SJCRH30 (cell line): Measurements from ENCODE around the gene CAPN10. TPM values are rescaled to one million over a fixed set of nuclear protein-coding genes. Genes with fewer than 3 reads are reported as not detected.
A peak's percentile ranks its signal among the peaks of the same experiment; 100 is the strongest.

Source experiments
- DNase-seq, 2 experiments: peaks; one replicate each; pipeline ENCODE4 v3.0.0-alpha.2; 2015 to 2020
- H3K27ac ChIP-seq: fragments of 250-450 bp; sonication (Bioruptor Pico); 2 replicates; pipeline ENCODE4 v1.5.1; 2020; ENCODE audit warnings: mild to moderate bottlenecking, moderate library complexity
- H3K27me3 ChIP-seq: fragments of 250-450 bp; sonication (Bioruptor Pico); 2 replicates; pipeline ENCODE4 v1.5.1; 2020; ENCODE audit warnings: mild to moderate bottlenecking, moderate library complexity
- H3K36me3 ChIP-seq: fragments of 250-450 bp; sonication (Bioruptor Pico); 2 replicates; pipeline ENCODE4 v1.5.1; 2020; ENCODE audit warnings: mild to moderate bottlenecking, moderate library complexity
- H3K4me1 ChIP-seq: fragments of 250-450 bp; sonication (Bioruptor Pico); 2 replicates; pipeline ENCODE4 v1.5.1; 2020; ENCODE audit warnings: mild to moderate bottlenecking, moderate library complexity
- H3K4me3 ChIP-seq: fragments of 250-450 bp; sonication (Bioruptor Pico); 2 replicates; pipeline ENCODE4 v1.5.1; 2020; ENCODE audit warnings: mild to moderate bottlenecking, moderate library complexity
- H3K9me3 ChIP-seq: fragments of 250-450 bp; sonication (Bioruptor Pico); replicated peaks from 2 replicates; pipeline ENCODE4 v1.5.1; 2020; ENCODE audit warnings: mild to moderate bottlenecking, moderate library complexity
- total RNA-seq: library from RNA; depleted of rRNA; stranded (reverse); fragments of >200 nt; shearing (Covaris generic); gene quantifications from 2 replicates; pipeline ENCODE4 v1.2.3, GENCODE V29; 2014

CAPN10 gene
- total RNA-seq, 1 experiment from 2014 or later, result 27.4 TPM

DNA sequence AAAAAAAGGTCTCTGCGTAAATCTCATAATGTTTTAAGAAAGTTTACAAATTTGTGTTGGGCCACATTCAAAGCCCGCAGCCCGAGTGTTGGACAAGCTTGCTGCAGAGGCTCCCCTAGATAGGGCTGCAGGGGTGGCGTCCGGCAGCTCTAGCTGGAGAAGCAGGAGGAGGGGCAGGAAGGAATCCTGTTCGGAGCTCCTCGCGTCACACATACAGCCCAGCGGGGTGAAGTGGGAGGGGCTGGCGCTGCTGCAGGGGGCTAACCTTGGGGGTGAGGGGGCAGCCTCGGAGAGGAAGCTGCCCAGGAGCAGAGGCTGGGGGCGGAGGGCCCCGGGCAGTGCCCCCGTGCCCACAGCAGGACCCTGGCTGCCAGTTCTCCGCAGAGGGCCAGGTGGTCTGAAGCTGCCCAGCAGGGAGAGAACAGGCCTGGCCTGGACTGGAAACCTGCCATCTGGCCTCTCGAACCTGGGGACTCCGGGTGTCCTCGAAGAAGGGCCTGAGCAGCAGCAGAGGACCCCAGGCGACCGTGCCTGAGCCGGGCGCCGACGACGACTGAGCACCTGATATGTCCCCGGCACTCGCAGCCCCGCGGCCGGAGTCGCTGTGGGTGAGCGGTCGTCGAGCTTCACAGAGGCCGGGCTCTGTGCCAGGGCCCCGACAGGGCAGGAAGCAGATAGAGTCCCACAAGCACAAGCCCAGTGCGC is 36.1 kb downstream of the CAPN10 start:
- Histone ChIP-seq H3K9me3 (no peaks in the 10 kb centered on the region; the same call in 1 of the 2 replicates), H3K27me3 (peaks cover 16% of the 10 kb centered on the region; the same call in 1 of the 2 replicates), H3K4me3 (no peak overlapping the region), H3K4me1 (no peaks in the 10 kb centered on the region), H3K27ac (no peak overlapping the region), H3K36me3 (no peaks in the 10 kb centered on the region)
- peak; percentile 47 to 54 for DNase-seq

DNA sequence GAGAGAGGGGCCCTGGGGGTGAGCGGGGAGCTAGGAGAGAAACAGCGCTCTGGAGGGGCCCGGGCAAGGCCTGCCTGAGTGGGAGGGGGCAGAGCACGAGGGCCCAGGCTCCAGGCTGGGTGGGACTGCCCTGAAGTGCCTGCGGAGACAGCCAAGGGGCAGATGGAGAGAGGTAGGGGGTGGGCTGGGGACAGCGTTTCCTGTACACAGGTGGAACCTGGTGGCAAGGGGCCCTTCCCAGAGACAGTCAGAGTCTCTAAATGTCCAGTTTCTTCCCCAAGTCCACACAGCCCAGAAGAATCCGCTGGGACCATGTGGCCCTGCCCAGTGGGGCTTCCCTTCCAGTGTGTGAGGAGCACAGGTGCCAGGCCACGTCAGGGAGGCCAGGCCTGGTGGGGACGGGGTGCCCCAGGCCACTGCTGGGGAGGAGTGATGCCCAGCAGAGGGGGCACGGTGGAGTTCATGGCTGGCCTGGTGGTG is 37.0 kb downstream of the CAPN10 start:
- no peak overlapping the region for H3K4me3 ChIP-seq
- no peak for DNase-seq
- H3K9me3 ChIP-seq, result no peaks in the 10 kb centered on the region
- no peaks in the 10 kb centered on the region for H3K4me1 ChIP-seq
- H3K27me3 ChIP-seq, result peaks cover 16% of the 10 kb centered on the region; the same call in 1 of the 2 replicates
- H3K27ac ChIP-seq, result no peak overlapping the region
- H3K36me3 ChIP-seq, result no peaks in the 10 kb centered on the region

DNA sequence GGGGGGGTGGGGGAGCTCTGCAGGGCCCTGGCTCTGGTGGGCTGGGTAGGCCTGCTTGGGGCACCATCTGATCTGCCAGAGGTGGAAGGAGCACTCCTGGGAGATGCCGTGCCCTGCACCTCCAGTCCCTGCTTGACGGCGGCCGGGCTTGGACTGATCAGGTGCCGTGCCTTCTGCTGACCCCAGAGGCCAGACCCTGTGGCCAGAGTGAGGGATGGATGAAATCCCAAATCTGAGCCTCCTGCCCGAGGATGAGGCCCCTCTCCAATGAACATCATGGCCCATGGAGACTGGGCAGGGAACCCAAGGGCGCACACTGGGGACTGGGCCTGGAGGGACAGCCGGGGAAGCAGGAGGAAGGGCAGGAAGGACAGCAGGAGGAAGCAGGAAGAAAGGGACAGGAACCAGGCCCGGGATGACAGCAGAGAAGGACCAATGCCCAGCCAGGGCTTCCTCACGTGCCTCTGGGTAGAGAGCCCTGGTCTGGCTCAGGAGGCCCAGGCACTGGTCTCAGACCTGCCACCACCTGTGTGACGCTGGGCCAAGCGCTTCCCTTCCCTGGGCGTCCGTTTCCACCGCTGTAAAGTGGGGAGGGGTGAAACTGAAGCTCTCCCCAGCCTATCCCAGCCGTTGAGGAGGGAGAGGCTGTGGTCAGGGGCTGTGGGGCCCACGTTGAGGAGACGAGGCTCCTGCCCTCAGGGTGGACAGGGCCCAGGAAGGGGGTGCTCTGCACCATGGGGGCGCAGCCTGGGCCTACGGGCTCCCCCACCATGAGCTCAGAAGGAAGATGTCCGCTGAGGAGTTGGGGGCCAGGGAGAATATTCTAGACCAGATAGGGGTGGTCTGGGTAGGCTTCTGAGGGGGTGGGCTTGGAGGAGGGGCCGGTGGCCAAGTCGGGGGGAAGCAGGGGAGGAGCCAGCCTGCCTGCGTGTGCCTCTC is 37.7 kb downstream of the CAPN10 start:
- H3K9me3 ChIP-seq, result no peaks in the 10 kb centered on the region
- DNase-seq, result no peak
- no peak overlapping the region for H3K4me3 ChIP-seq
- no peaks in the 10 kb centered on the region for H3K36me3 ChIP-seq
- H3K4me1 ChIP-seq, result no peaks in the 10 kb centered on the region
- H3K27ac ChIP-seq, result no peak overlapping the region
- peaks cover 16% of the 10 kb centered on the region; the same call in 1 of the 2 replicates for H3K27me3 ChIP-seq

DNA sequence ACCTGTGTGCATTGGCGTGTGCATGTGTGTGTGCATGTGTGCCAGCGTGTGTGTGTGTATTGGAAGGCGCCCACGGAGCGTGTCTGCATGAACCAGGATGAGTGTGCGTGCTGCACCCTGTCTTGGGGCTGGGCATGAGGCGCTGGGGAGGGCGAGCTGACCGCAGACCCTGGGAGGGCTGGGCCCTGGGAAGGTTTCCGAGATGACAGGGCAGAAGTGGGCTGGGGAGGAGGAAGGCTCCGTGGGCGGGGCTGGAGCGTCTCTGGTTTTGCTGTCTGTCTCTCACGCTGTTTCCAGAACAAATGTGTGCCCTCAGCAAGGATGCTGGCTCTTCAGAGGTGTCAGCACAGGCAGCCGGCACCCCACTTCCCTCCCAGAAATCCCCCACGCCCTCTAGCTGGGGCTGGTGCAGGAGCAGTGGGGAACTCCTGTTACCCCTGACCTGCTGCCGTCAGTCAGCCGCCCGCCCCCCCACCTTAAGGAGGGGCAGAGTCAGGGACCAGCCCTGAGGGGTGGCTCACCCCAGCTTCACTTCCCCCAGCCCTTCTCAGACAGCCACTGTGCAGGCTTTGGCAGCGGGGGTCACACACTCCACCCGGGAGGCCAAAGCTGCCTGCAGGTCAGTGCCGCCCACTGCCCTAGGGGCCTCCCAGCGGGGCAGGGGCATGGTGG is 38.6 kb downstream of the CAPN10 start, which contains the start of gene GPR35:
Gene GPR35 (plus strand): TSS at position 531 of the 672 bp plus-strand sequence. CDS start 4,473 bp downstream, outside the sequence.
- Histone ChIP-seq H3K4me1 (no peaks in the 10 kb centered on the region), H3K9me3 (no peaks in the 10 kb centered on the region), H3K36me3 (no peaks in the 10 kb centered on the region), H3K4me3 (no peak within 1 kb of the TSS), H3K27ac (no peak within 1 kb of the TSS), H3K27me3 (peaks cover 16% of the 10 kb centered on the region; the same call in 1 of the 2 replicates)
- peak in 1 of 2 experiments; percentile 19 for DNase-seq

DNA sequence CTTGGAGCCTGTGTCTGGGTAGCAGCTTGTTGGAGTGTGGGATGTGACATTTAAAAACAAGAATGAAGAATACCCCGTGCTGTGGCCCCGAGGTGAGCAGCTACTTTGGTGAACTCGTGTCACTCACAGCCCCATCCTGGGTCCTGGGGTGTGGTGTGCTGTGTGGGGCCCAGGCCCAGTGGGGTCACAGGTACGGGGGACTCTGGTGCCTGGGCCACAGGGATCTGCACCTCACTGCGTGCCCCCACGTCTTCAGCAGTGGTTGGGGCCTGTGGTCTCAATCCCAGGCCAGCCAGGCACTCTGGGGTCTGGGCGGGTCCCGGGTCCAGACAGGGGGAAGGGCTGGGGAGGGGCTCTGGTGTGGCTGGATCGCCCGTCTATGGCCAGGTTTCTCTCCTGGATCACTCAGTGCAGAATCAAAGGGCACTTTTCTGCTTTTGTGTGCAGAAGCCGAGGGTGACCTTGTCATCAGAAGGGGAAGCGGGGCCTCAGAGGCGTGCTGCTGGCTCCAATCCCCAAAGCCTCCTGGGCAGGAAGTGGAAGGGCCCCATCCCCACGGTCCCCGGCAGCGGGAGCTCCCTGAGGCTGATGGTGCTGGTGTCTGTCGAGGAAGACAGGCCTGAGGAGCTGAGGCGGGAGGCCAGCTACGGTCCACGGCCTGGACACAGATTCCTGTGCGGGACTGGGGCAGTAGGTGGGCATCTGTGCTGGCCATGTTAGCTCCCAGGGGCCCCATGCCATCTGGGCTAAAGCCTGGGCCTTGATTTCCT is 40.2 kb downstream of the CAPN10 start:
- Histone ChIP-seq H3K36me3 (no peaks in the 10 kb centered on the region), H3K9me3 (no peaks in the 10 kb centered on the region), H3K27me3 (peaks cover 12% of the 10 kb centered on the region; the same call in 1 of the 2 replicates), H3K27ac (no peak overlapping the region), H3K4me1 (no peaks in the 10 kb centered on the region), H3K4me3 (no peak overlapping the region)
- DNase-seq, result peak; percentile 26 to 49

DNA sequence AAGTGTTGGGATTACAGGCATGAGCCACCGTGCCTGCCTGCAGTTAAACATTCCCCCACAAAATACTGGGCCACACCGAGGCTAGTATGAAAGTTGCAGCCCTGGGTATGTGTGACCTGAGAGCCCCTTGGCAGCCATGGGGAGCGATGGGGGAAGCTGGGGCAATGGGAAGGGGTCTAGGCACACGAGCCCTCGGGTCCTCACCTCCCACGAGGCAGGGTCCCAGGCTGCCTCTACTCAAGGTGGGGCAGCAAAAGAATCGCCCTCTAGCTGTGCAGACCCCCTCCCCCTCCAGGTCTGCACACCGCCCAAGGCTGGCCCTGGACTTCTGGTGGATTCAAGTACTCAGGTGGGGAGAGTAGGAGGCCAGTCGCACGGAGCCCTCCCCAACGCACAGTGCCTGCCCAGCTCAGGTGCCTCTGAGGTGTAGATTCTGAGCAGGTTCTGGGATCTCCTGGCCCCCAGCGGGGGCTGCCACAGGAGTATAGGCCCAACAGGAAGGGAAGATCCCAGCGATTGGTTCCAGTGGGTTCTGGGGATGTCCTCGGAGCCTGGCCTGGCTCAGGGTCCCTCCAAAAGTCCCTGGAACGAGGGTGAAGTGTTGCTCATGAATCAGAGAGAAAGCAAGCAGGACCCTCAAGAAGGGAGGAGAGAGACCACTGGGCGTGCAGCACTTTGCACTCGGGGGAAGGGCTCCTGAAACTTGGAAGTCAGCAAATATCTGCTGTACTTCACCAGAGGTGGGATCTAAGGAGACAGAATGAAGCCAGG is 41.4 kb downstream of the CAPN10 start:
- H3K4me3 ChIP-seq, result no peak overlapping the region
- peaks cover under 1% of the 10 kb centered on the region for H3K9me3 ChIP-seq
- DNase-seq, result no peak
- no peaks in the 10 kb centered on the region for H3K4me1 ChIP-seq
- H3K36me3 ChIP-seq, result no peaks in the 10 kb centered on the region
- H3K27ac ChIP-seq, result no peak overlapping the region
- H3K27me3 ChIP-seq, result no peaks in the 10 kb centered on the region; the same call in 1 of the 2 replicates

DNA sequence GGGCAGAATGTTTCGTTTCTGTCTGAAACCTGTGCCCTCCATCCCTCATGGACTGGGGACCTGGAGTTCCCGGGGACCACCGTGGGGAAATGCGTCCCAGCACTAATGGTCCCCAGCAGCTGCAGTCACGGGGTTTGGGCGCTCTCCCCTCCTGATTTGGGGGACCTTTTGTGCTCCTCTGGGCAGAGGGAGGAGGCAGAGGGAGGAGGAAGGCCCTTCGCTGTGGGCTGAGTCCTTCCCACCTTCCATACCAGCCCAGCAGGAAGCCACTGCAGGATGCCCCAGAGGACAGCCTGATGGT is 41.9 kb downstream of the CAPN10 start:
- no peak for DNase-seq
- Histone ChIP-seq H3K9me3 (peaks cover 6% of the 10 kb centered on the region), H3K27ac (no peak overlapping the region), H3K36me3 (no peaks in the 10 kb centered on the region), H3K4me1 (no peaks in the 10 kb centered on the region), H3K4me3 (no peak overlapping the region), H3K27me3 (no peaks in the 10 kb centered on the region)

DNA sequence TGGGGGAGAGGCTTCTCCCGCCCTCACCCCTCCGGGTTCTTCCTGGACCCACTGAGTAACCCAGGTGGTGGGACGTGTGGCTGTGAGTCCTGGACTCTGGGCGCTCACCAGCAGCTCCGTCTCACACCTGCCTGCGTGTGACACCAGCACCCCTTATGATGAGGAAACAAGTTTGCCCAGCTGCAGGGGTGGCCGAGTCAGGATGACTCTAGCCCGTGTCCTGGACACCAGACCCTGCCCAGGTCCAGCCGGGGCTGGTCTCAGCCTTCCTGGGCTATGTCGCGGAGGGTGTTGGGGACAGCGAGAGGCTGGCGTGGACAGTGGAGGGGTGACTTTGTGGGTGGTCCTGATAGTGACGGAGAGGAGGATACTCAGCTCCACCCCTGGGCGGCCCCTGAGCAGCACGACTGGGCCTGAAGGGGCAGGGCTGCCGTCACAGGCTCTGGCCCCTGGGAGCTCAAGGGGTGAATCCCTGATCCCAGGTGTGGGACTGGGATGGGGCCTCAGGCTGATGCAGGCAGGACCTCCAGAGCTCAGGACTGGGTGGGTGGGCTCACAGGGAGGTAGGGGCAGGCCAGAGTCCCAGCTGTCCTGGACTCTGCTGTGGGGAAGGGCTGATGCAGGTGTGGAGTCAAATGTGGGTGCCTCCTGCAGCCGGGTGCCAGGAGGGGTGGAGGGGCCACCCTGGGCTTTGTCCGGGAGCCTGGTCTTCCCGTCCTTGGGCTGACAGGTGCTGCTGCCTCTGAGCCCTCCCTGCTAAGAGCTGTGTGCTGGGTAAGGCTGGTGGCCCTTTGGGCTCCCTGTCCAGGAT is 42.5 kb downstream of the CAPN10 start:
- H3K9me3 ChIP-seq, result peaks cover 11% of the 10 kb centered on the region
- no peaks in the 10 kb centered on the region for H3K4me1 ChIP-seq
- no peak overlapping the region for H3K27ac ChIP-seq
- H3K27me3 ChIP-seq, result no peaks in the 10 kb centered on the region
- no peak overlapping the region for H3K4me3 ChIP-seq
- no peaks in the 10 kb centered on the region for H3K36me3 ChIP-seq
- DNase-seq, result no peak

DNA sequence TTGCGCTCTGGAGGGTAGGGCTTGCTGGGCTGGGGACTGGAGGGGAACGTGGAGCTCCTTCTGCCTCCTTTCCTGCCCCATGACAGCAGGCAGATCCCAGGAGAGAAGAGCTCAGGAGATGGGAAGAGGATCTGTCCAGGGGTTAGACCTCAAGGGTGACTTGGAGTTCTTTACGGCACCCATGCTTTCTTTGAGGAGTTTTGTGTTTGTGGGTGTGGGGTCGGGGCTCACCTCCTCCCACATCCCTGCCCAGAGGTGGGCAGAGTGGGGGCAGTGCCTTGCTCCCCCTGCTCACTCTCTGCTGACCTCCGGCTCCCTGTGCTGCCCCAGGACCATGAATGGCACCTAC is 43.1 kb downstream of the CAPN10 start:
- H3K4me3 ChIP-seq, result no peak overlapping the region
- no peaks in the 10 kb centered on the region for H3K27me3 ChIP-seq
- no peaks in the 10 kb centered on the region for H3K4me1 ChIP-seq
- no peak for DNase-seq
- no peaks in the 10 kb centered on the region for H3K36me3 ChIP-seq
- no peak overlapping the region for H3K27ac ChIP-seq
- H3K9me3 ChIP-seq, result peaks cover 11% of the 10 kb centered on the region

DNA sequence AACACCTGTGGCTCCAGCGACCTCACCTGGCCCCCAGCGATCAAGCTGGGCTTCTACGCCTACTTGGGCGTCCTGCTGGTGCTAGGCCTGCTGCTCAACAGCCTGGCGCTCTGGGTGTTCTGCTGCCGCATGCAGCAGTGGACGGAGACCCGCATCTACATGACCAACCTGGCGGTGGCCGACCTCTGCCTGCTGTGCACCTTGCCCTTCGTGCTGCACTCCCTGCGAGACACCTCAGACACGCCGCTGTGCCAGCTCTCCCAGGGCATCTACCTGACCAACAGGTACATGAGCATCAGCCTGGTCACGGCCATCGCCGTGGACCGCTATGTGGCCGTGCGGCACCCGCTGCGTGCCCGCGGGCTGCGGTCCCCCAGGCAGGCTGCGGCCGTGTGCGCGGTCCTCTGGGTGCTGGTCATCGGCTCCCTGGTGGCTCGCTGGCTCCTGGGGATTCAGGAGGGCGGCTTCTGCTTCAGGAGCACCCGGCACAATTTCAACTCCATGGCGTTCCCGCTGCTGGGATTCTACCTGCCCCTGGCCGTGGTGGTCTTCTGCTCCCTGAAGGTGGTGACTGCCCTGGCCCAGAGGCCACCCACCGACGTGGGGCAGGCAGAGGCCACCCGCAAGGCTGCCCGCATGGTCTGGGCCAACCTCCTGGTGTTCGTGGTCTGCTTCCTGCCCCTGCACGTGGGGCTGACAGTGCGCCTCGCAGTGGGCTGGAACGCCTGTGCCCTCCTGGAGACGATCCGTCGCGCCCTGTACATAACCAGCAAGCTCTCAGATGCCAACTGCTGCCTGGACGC is 43.6 kb downstream of the CAPN10 start:
- no peak overlapping the region for H3K4me3 ChIP-seq
- no peaks in the 10 kb centered on the region for H3K27me3 ChIP-seq
- H3K27ac ChIP-seq, result no peak overlapping the region
- no peak for DNase-seq
- peaks cover 11% of the 10 kb centered on the region for H3K9me3 ChIP-seq
- no peaks in the 10 kb centered on the region for H3K36me3 ChIP-seq
- no peaks in the 10 kb centered on the region for H3K4me1 ChIP-seq

DNA sequence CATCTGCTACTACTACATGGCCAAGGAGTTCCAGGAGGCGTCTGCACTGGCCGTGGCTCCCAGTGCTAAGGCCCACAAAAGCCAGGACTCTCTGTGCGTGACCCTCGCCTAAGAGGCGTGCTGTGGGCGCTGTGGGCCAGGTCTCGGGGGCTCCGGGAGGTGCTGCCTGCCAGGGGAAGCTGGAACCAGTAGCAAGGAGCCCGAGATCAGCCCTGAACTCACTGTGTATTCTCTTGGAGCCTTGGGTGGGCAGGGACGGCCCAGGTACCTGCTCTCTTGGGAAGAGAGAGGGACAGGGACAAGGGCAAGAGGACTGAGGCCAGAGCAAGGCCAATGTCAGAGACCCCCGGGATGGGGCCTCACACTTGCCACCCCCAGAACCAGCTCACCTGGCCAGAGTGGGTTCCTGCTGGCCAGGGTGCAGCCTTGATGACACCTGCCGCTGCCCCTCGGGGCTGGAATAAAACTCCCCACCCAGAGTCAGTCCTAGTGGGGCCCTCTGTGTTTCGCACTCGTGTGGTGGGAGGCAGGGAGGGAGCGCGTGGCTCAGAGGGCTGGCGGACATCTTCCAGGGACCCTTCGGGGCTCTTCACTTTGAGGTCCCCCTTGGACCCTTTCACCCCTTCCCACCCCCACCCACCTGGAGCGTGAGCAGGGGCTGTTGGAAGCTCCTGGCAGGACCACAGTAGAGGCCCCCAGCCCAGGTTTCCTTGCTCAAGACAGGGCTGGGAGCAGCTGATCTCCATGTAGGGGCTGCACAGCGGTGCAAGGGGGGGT is 44.4 kb downstream of the CAPN10 start:
- H3K4me1 ChIP-seq, result no peaks in the 10 kb centered on the region
- peaks cover 11% of the 10 kb centered on the region for H3K9me3 ChIP-seq
- no peaks in the 10 kb centered on the region for H3K36me3 ChIP-seq
- DNase-seq, result no peak
- H3K4me3 ChIP-seq, result no peak overlapping the region
- no peaks in the 10 kb centered on the region for H3K27me3 ChIP-seq
- H3K27ac ChIP-seq, result no peak overlapping the region
